Measurements from ENCODE around the gene ZNF460. TPM values are rescaled to one million over a fixed set of nuclear protein-coding genes. Genes with fewer than 3 reads are reported as not detected.

ZNF460 gene
- total and polyA plus RNA-seq, 10 of the 15 experiments (the other 5 are each of a cell fraction or from before 2014, with no cell fraction given), result 0.15 to 43.0 (median 8.7) TPM

GRCh38 chr19:57317503-57317902, 37.2 kb downstream of the ZNF460 start:
- no peak for TF ChIP-seq ZSCAN29 (IDR thresholded peaks at IDR 0.05)
- 64% methylated on average over 29 of the region's 29 CpGs for WGBS (ENCODE audit: insufficient coverage, insufficient replicate concordance, low lambda C conversion rate, missing lambda C conversion rate)
- H2AFZ ChIP-seq (ENCODE audit: control insufficient read depth, low read depth, low read length), result no peak overlapping the region
- peaks cover 3% of the 10 kb centered on the region; the same call in 1 of the 2 replicates for H3K4me1 ChIP-seq (ENCODE audit: control insufficient read depth, insufficient read depth, low read length)
- H3K79me2 ChIP-seq (ENCODE audit: control insufficient read depth, insufficient read depth, low read length), result peaks cover 22% of the 10 kb centered on the region
- POLR2A ChIA-PET, result interaction anchor here (0.6 to 1.2 kb wide), 2 partner anchors 31 to 1980 kb away, joined by 4 to 9 read pairs; no protein-coding TSS in a partner anchor
- no peaks in the 10 kb centered on the region for H3K27me3 ChIP-seq (replicated peaks in 1 of 2; ENCODE audit: control insufficient read depth in 2 of 2, insufficient read depth in 2 of 2, low read length in 1 of 2)
- H3K9me3 ChIP-seq (replicated peaks; ENCODE audit: control insufficient read depth, insufficient read depth, low read length), result no peaks in the 10 kb centered on the region
- SMC1A ChIA-PET (ENCODE audit: uncharacterized antibody, unreplicated experiment), result interaction anchor here (1.0 kb wide), 1 partner anchor 51 kb away, joined by 4 read pairs; no protein-coding TSS in a partner anchor
- H3K9ac ChIP-seq (ENCODE audit: control insufficient read depth, insufficient read depth, low read length), result no peak overlapping the region
- no peak overlapping the region for H3K4me3 ChIP-seq
- RAD21 ChIA-PET (ENCODE audit: unreplicated experiment), result no interaction called here
- in situ Hi-C loops (cut with MboI), result no loop called here
- CTCF ChIA-PET, result no interaction called here
- ATAC-seq (no peak), FAIRE-seq (no peak), DNase-seq (ENCODE audit: low read depth, low spot score) (no peak)
- H3K36me3 ChIP-seq (ENCODE audit: control insufficient read depth in 2 of 2, insufficient read depth in 2 of 2, low read length in 1 of 2), result no peaks in the 10 kb centered on the region
- H3K27ac ChIP-seq (ENCODE audit: control insufficient read depth, insufficient read depth), result no peak overlapping the region
- intact Hi-C loops (cut with micrococcal nuclease; ENCODE audit: unreplicated experiment), result no loop called here
- BruUV-seq (replicated peaks), result no TSS peak
- no peak overlapping the region for H3K4me2 ChIP-seq (ENCODE audit: control insufficient read depth, insufficient read depth)
- no peaks in the 10 kb centered on the region for H4K20me1 ChIP-seq (ENCODE audit: control insufficient read depth, insufficient read depth)

GRCh38 chr19:57319869-57320179, 39.5 kb downstream of the ZNF460 start:
- peak overlapping the region; percentile 93 for H2AFZ ChIP-seq (ENCODE audit: control insufficient read depth, low read depth, low read length)
- DNase-seq (ENCODE audit: low read depth, low spot score), result no peak
- FAIRE-seq, result no peak
- ChIA-PET SMC1A (ENCODE audit: uncharacterized antibody, unreplicated experiment) (interaction anchor here (0.6 to 1.0 kb wide), 2 partner anchors 22 to 31 kb away, joined by 4 read pairs; no protein-coding TSS in a partner anchor), RAD21 (ENCODE audit: unreplicated experiment) (interaction anchor here (0.7 kb wide), 1 partner anchor 37 kb away, joined by 3 read pairs; no protein-coding TSS in a partner anchor), CTCF (interaction anchor here (0.7 to 2.8 kb wide), 2 partner anchors 43 to 47 kb away, joined by 3 to 6 read pairs; partner anchors contain the start of genes TRAPPC2B and ZNF547), POLR2A (no interaction called here)
- WGBS (ENCODE audit: insufficient coverage, insufficient replicate concordance, low lambda C conversion rate, missing lambda C conversion rate), result 0% methylated on average over 1 of the region's 1 CpG
- H3K4me3 ChIP-seq, result peak overlapping the region; percentile 86
- peak overlapping the region; percentile 79 for H3K4me2 ChIP-seq (ENCODE audit: control insufficient read depth, insufficient read depth)
- in situ Hi-C loops (cut with MboI), result no loop called here
- no peaks in the 10 kb centered on the region for H3K9me3 ChIP-seq (replicated peaks; ENCODE audit: control insufficient read depth, insufficient read depth, low read length)
- H3K27ac ChIP-seq (ENCODE audit: control insufficient read depth, insufficient read depth), result peak overlapping the region; percentile 90
- peak overlapping the region; percentile 94 for H3K9ac ChIP-seq (ENCODE audit: control insufficient read depth, insufficient read depth, low read length)
- peak; percentile 4 for ATAC-seq
- TSS peak; percentile 99 for BruUV-seq (replicated peaks)
- peaks cover 26% of the 10 kb centered on the region for H3K79me2 ChIP-seq (ENCODE audit: control insufficient read depth, insufficient read depth, low read length)
- H3K27me3 ChIP-seq (replicated peaks in 1 of 2; ENCODE audit: control insufficient read depth in 2 of 2, insufficient read depth in 2 of 2, low read length in 1 of 2), result no peaks in the 10 kb centered on the region
- peaks cover 3 to 5% of the 10 kb centered on the region in 2 experiments; a peak in 3 of 4 replicates for H3K36me3 ChIP-seq (ENCODE audit: control insufficient read depth in 2 of 2, insufficient read depth in 2 of 2, low read length in 1 of 2)
- no peaks in the 10 kb centered on the region for H4K20me1 ChIP-seq (ENCODE audit: control insufficient read depth, insufficient read depth)
- intact Hi-C loops (cut with micrococcal nuclease; ENCODE audit: unreplicated experiment), result loop anchor here (1.0 kb wide), 2 partner anchors 39 to 80 kb away; partner anchors contain the start of gene ZNF805
- peaks cover 3% of the 10 kb centered on the region; the same call in 1 of the 2 replicates for H3K4me1 ChIP-seq (ENCODE audit: control insufficient read depth, insufficient read depth, low read length)
- no peak for TF ChIP-seq CREM (IDR thresholded peaks at IDR 0.05; ENCODE audit: low read depth)
- TF ChIP-seq ZNF687 (IDR thresholded peaks at IDR 0.05), result no peak
- TF ChIP-seq CBFB (IDR thresholded peaks at IDR 0.05; ENCODE audit: low read depth), result no peak
- no peak for TF ChIP-seq CBX5 (IDR thresholded peaks at IDR 0.05; ENCODE audit: low read depth)
- no peak for TF ChIP-seq MEF2B (IDR thresholded peaks at IDR 0.05; ENCODE audit: partially characterized antibody, poor library complexity, severe bottlenecking)
- no peak for TF ChIP-seq NFYB (IDR thresholded peaks at IDR 0.05; ENCODE audit: insufficient read depth, low read depth, low read length)
- TF ChIP-seq STAT3 (IDR thresholded peaks at IDR 0.05; ENCODE audit: low read depth, low read length), result no peak
- no peak for TF ChIP-seq NFIC (IDR thresholded peaks at IDR 0.05; ENCODE audit: low read depth, low read length)
- TF ChIP-seq NKRF (conservative IDR thresholded peaks at IDR 0.05), result no peak
- TF ChIP-seq YY1 (IDR thresholded peaks at IDR 0.05; ENCODE audit: low read depth, low read length), result no peak
- no peak for TF ChIP-seq ZSCAN29 (IDR thresholded peaks at IDR 0.05)
- no peak for TF ChIP-seq EGR1 (IDR thresholded peaks at IDR 0.05; ENCODE audit: borderline replicate concordance in 1 of 2, low read depth in 2 of 2, low read length in 2 of 2)
